GM23338 (cell line): Measurements from ENCODE around the gene RAP1B. TPM values are rescaled to one million over a fixed set of nuclear protein-coding genes. Genes with fewer than 3 reads are reported as not detected.

Experiments
- ATAC-seq: fragments of 200-7000 bp; cut with Tn5 transposase; 3 replicates; pipeline ENCODE4 v1.9.1; 2020
- DNase-seq: peaks from one replicate; pipeline ENCODE4 v3.0.0-alpha.2; 2015; ENCODE audit warnings: low spot score
- H2AFZ ChIP-seq: fragments of 200-600 bp; sonication (generic); 2 replicates; pipeline ENCODE4 v1.8.0; 2016; ENCODE audit warnings: antibody characterized with exemption, mild to moderate bottlenecking, moderate library complexity
- H3F3A ChIP-seq: fragments of 200-600 bp; sonication (generic); replicated peaks from 2 replicates; pipeline ENCODE4 v1.8.0; 2017; ENCODE audit warnings: antibody characterized with exemption, mixed run types, low read depth
- H3K27ac ChIP-seq: fragments of 200-600 bp; sonication (generic); 2 replicates; pipeline ENCODE4 v1.6.1; 2016; ENCODE audit warnings: low read depth
- H3K27me3 ChIP-seq: fragments of 200-600 bp; sonication (generic); 2 replicates; pipeline ENCODE4 v1.8.0; 2016; ENCODE audit warnings: mild to moderate bottlenecking, mixed run types, moderate library complexity; ENCODE audit not compliant: insufficient read depth
- H3K36me3 ChIP-seq: fragments of 200-600 bp; sonication (generic); 2 replicates; pipeline ENCODE4 v1.8.0; 2016; ENCODE audit warnings: mild to moderate bottlenecking; ENCODE audit not compliant: insufficient read depth
- H3K4me1 ChIP-seq: fragments of 200-600 bp; sonication (generic); 2 replicates; pipeline ENCODE4 v1.8.0; 2016; ENCODE audit warnings: mild to moderate bottlenecking, moderate library complexity; ENCODE audit not compliant: insufficient read depth
- H3K4me2 ChIP-seq: fragments of 200-600 bp; sonication (generic); 2 replicates; pipeline ENCODE4 v1.7.1; 2017; ENCODE audit warnings: mixed run types
- H3K4me3 ChIP-seq: fragments of 200-600 bp; sonication (generic); 2 replicates; pipeline ENCODE4 v1.6.1; 2016; ENCODE audit warnings: mixed run types
- H3K79me2 ChIP-seq: fragments of 200-600 bp; sonication (generic); replicated peaks from 2 replicates; pipeline ENCODE4 v1.8.0; 2017; ENCODE audit warnings: mild to moderate bottlenecking; ENCODE audit not compliant: insufficient read depth
- H3K9me2 ChIP-seq: fragments of 200-600 bp; sonication (generic); 2 replicates; pipeline ENCODE4 v1.8.0; 2017; ENCODE audit not compliant: insufficient read depth
- H4K20me1 ChIP-seq: fragments of 200-600 bp; sonication (generic); replicated peaks from 2 replicates; pipeline ENCODE4 v1.8.0; 2017; ENCODE audit warnings: mild to moderate bottlenecking; ENCODE audit not compliant: insufficient read depth
- H3K27ac Mint-ChIP-seq: 2 replicates; pipeline ENCODE4 v1.8.0; 2020; ENCODE audit warnings: inconsistent platforms, mild to moderate bottlenecking, moderate library complexity, mixed read lengths
- H3K27me3 Mint-ChIP-seq: 3 replicates; pipeline ENCODE4 v1.8.0; 2022; ENCODE audit warnings: low read depth, mild to moderate bottlenecking, moderate library complexity, mixed read lengths, inconsistent platforms; ENCODE audit not compliant: insufficient read depth, poor library complexity
- H3K36me3 Mint-ChIP-seq: 3 replicates; pipeline ENCODE4 v1.8.0; 2021; ENCODE audit warnings: low read depth, mild to moderate bottlenecking, inconsistent platforms, moderate library complexity, mixed read lengths
- H3K4me1 Mint-ChIP-seq: 3 replicates; pipeline ENCODE4 v1.8.0; 2020; ENCODE audit warnings: mild to moderate bottlenecking, inconsistent platforms, mixed read lengths
- H3K4me3 Mint-ChIP-seq: 3 replicates; pipeline ENCODE4 v1.8.0; 2021; ENCODE audit warnings: moderate library complexity, mild to moderate bottlenecking, inconsistent platforms, mixed read lengths
- H3K9me3 Mint-ChIP-seq: 3 replicates; pipeline ENCODE4 v1.8.0; 2020; ENCODE audit warnings: moderate library complexity, mild to moderate bottlenecking, inconsistent platforms, mixed read lengths
- CREB1 ChIP-seq: fragments of 250-450 bp; sonication (Bioruptor Pico); IDR thresholded peaks from 2 replicates; pipeline ENCODE4 v1.5.0; 2020; ENCODE audit warnings: low read depth, mild to moderate bottlenecking, moderate library complexity
- CTCF ChIP-seq, 2 experiments: fragments of 200-600 bp in 1 of 2; sonication (generic) in 1 of 2; conservative IDR thresholded peaks; 2 replicates each; pipeline versions ENCODE4 v1.5.1 to v1.6.1; 2016 to 2017; ENCODE audit warnings: antibody characterized with exemption in 2 of 2, low read depth in 2 of 2, mild to moderate bottlenecking in 2 of 2, moderate library complexity in 1 of 2
- ETS1 ChIP-seq: IDR thresholded peaks from 2 replicates; pipeline ENCODE4 v1.6.1; 2016; ENCODE audit warnings: antibody characterized with exemption
- EZH2 ChIP-seq: fragments of 200-600 bp; sonication (generic); IDR thresholded peaks from one replicate; pipeline ENCODE4 v1.8.0; 2017; ENCODE audit warnings: antibody characterized with exemption, mild to moderate bottlenecking, low read depth; ENCODE audit not compliant: unreplicated experiment
- NANOG ChIP-seq: IDR thresholded peaks from 2 replicates; pipeline ENCODE4 v1.6.1; 2016; ENCODE audit warnings: antibody characterized with exemption, borderline replicate concordance
- REST ChIP-seq: IDR thresholded peaks from one replicate; pipeline ENCODE4 v1.6.1; 2018; ENCODE audit warnings: antibody characterized with exemption; ENCODE audit not compliant: unreplicated experiment
- STAT1 ChIP-seq: IDR thresholded peaks from one replicate; pipeline ENCODE4 v1.6.1; 2016; ENCODE audit warnings: antibody characterized with exemption; ENCODE audit not compliant: unreplicated experiment
- ZNF331 ChIP-seq: fragments of 250-450 bp; sonication (Bioruptor Pico); IDR thresholded peaks from 2 replicates; pipeline ENCODE4 v1.5.0; 2020; ENCODE audit warnings: low read depth, mild to moderate bottlenecking, moderate library complexity
- polyA plus RNA-seq: library from polyadenylated mRNA; unstranded; fragments of >200 nt; fragmentation: Nextera tagmentation; extraction: Ambion mirVana; gene quantifications from 2 replicates; pipeline ENCODE4 v1.2.1, GENCODE V29; 2016
- total RNA-seq: library from RNA; depleted of rRNA; stranded (reverse); fragments of >200 nt; shearing (Covaris generic); gene quantifications from 2 replicates; pipeline ENCODE4 v1.2.3, GENCODE V29; 2014

Gene RAP1B
- total and polyA plus RNA-seq, 2 experiments from 2014 or later, result 90.6 to 128 TPM

- TF ChIP-seq ETS1 (no peak), ZNF331 (CRISPR knock-in tag) (no peak), STAT1 (no peak), REST (no peak), EZH2 (no peak), CREB1 (no peak), NANOG (no peak), CTCF (conservative IDR thresholded peaks at IDR 0.05; ENCODE audit: low read depth in 2 of 2) (no peak)
Observed at GRCh38 chr12:68648179-68648578, 37.5 kb downstream of the RAP1B start (continued).

- H3K36me3 ChIP-seq, result 0 out of 2 replicates have a peak, but pooled peaks cover 3% of the 10 kb centered on the region
- no peak for DNase-seq
- no peak overlapping the region for H3K27ac ChIP-seq
- H3K4me1 Mint-ChIP-seq, result peaks cover 16% of the 10 kb centered on the region; the same call in 2 of the 3 replicates
- H4K20me1 ChIP-seq, result no peaks in the 10 kb centered on the region
- ATAC-seq, result no peak
- no peak overlapping the region for H2AFZ ChIP-seq
- H3K9me3 Mint-ChIP-seq, result no peaks in the 10 kb centered on the region
- H3K27me3 Mint-ChIP-seq, result no peaks in the 10 kb centered on the region
- H3K27me3 ChIP-seq, result no peaks in the 10 kb centered on the region
- no peak overlapping the region for H3K4me3 ChIP-seq
- H3K79me2 ChIP-seq, result no peaks in the 10 kb centered on the region
- no peak overlapping the region for H3K27ac Mint-ChIP-seq
- no peaks in the 10 kb centered on the region for H3K9me2 ChIP-seq
- H3K36me3 Mint-ChIP-seq, result peaks cover 9% of the 10 kb centered on the region; the same call in 1 of the 3 replicates
- H3K4me3 Mint-ChIP-seq, result no peak overlapping the region
- no peak for TF ChIP-seq NANOG
- TF ChIP-seq CTCF (conservative IDR thresholded peaks at IDR 0.05; ENCODE audit: low read depth in 2 of 2), result peak in 1 of 2 experiments; percentile 39; a peak in 2 of 4 replicates
- H3F3A ChIP-seq, result no peaks in the 10 kb centered on the region
- H3K4me1 ChIP-seq, result peaks cover 17% of the 10 kb centered on the region
- H3K4me2 ChIP-seq, result no peak overlapping the region
Observed at GRCh38 chr12:68665016-68665569, 54.4 kb downstream of the RAP1B start.
